NCI-H526 (cell line): ENCODE results near the gene MDM2.
"Not testable (repeated sequence)": the region's sequence is repeated elsewhere in the genome, so short reads cannot be mapped to it uniquely, and the experiment has no call there.

Experiments used
- DNase-seq, 2 experiments: peaks; one replicate each; lab custom pipeline; 2025; lab: John Stamatoyannopoulos, UW

Gene MDM2

DNA sequence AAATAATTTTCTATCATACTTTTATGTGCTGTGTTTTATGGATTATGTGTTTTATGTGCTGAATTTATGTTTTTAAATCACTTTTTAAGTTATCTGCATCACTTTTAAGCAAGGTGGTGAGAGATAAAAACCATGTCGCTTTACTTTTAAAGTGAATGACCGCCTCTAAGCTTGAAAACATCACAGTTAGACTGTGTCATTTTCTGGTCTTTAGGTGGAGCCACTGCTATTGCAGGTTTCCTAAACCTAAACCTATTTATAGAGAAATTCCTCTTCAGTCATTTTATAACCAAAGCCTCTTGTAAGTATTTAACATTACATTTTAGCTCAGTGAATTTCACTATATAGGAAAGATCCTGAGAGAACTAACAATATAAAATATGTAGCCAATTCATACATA lies 21.0 kb upstream of the MDM2 start:
- no peak for DNase-seq

DNA sequence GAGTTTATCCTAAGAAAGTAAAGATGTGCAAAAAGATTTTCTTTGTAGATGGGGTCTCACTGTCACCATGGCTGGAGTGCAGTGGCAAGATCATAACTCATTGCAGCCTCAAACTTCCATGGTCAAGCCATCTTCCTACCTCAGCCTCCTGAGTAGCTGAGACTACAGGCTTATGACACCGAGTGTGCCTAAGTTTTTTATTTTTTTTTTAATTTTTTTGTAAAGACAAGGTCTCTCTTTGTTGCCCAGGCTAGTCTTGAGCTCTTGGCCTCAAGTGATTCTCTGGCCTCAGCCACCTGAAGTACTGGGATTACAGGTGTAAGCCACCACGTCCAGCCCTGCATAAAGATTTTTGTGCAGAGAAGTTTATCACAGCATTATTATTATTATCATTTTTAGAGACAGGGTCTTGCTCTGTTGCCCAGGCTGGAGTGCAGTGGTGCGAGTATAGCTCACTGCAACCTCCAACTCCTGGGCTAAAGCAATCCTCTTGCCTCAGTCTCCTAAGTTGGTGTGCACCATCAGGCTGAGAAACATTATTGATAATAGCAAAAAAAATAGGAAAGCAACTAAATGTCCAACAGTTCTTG lies 19.3 kb upstream of the MDM2 start:
- DNase-seq = no peak

DNA sequence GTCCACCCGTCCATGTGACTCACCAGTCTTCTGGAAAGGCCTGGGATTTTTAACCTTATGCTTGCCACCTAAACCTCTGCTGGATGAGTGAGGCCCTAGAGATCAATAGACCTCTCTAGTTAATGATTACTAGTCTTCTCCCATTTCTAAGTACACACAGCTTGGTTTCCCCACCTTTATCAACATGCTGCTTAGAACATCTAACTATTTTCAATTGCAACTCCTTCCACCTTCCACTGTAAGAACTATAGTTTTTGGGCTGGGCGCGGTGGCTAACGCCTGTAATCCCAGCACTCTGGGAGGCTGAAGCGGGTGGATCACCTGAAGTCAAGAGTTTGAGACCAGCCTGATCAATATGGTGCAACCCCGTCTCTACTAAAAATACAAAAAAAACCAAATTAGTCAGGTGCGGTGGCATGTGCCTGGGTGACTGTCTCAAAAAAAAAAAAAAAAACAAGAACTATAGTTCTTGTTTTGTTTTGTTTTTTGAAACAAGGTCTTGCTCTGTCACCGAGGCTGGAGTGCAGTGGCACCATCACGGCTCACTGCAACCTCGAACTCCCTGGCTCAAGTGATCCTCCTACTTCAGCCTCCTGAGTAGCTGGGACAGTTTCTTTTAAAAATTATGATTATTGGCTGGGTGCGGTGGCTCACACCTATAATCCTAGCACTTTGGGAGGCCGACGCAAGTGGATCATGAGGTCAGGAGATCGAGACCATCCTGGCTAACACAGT lies 18.7 kb upstream of the MDM2 start:
- DNase-seq = no peak

DNA sequence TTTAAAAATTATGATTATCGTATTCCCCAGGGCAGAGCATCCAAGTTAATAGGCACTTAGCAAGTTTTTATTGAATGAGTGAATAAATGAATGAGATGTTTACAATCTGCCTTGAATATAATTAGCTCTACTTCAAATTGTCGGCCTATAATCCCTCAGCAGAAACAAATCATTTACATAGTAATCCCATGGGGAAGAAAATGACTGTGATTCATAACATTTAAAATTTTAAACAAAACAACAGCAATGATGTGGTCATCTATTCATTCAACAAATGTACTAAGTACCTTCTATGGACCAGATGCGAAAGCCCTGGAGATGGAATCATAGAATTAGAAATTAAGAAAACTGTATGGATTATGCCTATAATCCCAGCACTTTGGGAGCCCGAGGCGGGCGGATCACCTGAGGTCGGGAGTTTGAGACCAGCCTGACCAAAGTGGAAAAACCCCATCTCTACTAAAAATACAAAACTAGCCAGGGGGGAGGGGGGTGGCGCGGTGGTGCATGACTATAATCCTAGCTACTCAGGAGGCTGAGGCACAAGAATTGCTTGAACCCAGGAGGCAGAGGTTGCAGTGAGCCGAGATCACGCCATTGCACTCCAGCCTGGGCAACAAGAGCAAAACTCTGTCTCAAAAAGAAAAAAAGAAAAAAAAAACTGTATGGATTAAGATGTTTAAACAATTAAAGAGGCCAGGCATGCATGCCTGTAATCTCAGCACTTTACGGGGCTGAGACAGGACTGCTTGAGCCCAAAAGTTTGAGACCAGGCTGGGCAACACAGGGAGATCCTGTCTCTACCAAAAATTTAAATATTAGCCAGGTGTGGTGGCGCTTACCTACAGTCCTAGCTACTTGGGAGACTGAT lies 17.7 kb upstream of the MDM2 start:
- no peak for DNase-seq

DNA sequence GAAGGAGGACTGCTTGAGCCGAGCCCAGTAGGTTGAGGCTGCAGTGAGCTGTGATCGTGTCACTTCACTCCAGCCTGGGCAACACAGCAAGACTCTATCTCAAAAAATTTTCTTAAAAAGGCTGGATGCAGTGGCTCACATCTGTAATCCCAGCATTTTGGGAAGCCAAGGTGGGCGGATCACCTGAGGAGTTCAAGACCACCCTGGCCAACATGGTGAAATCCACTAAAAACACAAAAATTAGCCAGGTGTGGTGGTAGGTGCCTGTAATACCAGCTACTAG lies 17.1 kb upstream of the MDM2 start:
- DNase-seq = no peak

DNA sequence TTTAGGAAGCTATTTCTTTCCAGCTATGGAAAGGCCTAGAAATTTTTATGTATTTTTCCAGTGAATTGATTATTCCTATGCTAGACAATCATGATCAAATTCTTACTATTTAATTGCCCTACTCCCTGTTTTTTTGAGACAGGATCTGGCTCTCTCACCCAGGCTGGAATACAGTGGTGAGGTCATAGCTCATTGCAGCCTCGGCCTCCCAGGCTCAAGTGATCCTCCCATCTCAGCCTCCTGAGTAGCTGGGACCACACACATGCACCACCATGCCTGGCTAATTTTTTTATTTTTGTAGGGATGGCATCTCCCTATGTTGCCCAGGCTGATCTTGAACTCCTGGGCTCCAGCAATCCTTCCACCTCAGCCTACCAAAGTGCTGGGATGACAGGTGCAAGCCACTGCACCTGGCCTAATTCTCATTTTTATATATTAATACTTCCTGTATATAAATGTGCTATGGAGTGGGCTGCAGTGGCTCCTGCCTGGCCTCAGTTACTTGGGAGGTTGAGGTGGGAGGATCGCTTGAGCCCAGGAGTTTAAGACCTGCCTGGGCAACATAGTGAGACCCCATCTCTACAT lies 16.0 kb upstream of the MDM2 start:
- DNase-seq = no peak

DNA sequence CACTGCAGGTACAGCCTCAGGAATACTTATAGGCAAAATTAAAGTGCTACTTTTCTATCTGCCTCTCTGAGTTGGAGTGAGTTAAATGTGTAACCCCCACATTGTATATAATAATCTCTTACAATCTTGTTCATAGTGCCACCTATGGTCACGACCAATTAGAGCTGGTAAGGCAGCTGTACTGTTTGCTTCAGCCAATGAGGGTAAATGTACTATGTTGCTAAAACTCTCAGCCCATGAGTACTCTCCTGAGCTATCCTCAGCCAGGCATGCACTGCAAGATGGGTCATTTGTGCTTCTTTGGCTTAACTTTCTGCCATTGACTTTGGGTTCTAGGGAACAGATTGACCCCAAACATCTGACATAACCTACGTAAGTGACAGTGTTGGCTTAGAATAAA lies 15.0 kb upstream of the MDM2 start:
- DNase-seq = peak in 1 of 2 experiments; percentile 28

DNA sequence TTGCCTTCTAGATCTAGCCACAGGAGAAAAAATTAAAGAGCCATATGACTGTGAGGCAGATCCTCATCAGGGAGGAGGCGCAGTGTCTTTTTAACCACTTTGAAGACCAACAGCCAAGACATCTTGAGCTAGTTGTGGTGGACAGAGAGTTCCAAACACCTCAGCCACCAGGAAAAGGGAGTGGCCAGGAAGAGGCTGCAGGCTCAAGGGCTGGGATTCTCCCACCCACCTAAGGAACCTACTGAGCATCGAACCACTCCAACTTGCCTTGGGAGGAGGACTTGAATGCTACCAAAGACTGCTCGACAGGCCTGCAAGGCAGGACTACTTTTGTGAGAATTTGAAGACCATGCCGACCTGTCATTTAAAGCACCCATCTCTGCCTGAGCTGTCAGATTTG lies 14.5 kb upstream of the MDM2 start:
- no peak for DNase-seq

DNA sequence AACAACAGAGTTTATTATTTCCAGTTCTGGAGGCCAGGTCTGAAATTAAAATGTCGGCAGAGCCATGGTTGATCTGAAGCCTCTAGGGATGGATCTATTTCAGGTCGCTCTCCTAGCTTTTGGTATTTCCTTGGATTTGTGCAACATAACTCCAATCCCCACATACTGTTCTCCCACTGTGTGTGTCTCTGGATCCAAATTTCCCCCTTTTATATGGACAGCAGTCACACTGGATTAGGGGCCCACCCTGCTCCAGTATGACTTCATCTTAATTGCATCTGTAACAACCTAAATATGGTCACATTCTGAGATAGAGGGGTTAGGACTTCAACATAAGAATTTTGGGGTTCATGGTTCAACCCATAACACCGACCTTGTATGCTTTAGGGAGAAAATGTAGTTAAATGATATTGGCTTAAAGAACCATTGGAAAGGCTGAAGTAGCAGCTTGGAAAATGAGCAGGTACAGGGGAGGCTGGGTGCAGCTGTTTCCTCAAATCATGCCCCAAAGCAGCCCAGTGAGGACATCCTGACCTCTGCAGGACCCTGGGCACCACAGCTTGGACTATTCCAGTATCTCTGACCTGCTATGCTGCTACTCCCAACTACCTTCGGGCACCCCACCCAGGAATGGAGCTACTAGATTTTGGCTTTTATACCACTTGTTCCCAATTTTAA lies 13.9 kb upstream of the MDM2 start:
- DNase-seq = no peak

DNA sequence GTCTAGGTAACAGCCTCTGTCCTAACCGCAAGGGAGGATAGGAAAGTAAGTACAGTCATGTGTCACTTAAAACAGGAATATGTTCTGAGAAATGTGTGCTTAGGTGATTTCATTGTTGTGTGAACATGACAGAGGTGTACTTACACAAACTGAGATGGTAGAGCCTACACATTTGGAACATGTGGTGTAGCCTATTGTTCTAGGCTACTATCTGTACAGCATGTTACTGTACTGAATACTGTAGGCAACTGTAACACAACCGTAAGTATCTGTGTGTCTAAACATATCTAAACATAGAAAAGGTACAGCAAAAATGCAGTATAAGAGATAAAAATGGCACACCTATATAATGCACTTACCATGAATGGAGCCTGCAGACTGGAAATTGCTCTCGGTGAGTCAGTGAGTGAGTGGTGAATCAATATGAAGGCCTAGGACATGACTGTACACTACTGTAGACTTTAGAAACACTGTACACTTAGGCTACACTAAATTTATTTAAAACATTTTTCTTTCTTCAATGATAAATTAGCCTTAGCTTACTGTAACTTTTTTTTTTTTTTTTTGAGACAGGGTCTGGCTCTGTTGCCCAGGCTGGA lies 13.2 kb upstream of the MDM2 start:
- DNase-seq = no peak

DNA sequence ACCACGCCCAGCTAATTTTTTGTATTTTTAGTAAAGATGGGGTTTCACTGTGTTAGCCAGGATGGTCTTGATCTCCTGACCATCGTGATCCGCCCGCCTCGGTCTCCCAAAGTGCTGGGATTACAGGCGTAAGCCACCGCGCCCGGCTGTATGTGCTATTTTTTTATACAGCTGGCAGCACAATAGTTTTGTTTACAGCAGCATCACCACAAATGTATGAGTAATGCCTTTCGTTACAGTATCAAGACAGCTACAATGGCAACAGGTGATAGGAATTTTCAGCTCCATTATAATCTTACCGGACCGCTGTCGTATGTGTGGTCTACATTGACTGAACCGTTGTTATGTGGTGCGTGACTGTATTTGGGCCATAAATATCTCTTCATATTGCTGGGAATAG lies 11.6 kb upstream of the MDM2 start:
- DNase-seq = no peak

DNA sequence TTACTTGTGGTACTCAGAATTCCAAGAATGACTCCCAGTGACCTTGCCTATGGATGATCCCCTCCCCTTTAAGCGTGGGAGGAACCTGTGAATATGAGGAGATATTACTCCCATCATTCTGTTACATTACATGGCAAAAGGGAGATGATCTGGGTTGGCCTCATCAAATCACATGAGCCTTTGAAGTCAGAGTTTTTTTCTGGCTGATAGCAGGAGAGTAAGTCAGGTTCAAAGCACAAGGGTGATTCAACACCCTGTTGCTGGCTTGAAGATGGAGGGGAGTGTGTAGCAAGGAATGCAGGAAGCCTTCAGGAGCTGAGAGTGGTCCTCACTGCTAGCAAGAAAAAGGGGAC lies 9.1 kb upstream of the MDM2 start:
- no peak for DNase-seq

DNA sequence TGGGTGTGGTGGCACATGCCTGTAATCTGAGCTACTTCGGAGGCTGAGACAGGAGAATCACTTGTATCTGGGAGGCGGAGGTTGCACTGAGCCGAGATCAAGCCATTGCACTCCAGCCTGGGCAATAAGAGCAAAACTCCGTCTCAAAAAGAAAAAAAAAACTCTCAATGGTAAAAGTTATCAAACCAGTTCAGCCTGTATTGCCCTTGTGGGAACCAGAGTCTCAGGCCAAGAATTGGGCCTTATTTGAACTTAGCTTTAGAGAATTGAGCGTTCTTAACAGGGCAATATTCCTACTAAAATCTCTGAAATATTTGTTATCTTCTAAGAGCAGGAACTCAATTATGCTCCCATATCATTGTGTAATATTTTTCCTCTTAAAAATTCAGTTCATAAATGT lies 7.7 kb upstream of the MDM2 start:
- DNase-seq = no peak

DNA sequence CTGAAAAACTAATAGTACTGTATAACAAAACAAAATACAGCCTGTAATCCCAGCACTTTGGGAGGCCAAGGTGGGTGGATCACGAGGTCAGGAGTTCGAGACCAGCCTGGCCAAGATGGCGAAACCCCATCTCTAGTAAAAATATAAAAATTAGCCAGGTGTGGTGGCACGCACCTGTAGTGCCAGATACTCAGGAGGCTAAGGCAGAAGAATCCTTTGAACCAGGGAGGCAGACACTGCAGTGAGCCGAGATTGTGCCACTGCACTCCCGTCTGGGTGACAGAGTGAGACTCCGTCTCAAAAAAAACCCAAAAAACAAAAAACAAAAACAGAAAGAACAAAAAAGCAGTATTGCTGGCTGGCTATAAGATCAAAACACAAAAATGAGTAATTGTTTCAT lies 6.9 kb upstream of the MDM2 start:
- DNase-seq = not testable (repeated sequence)

DNA sequence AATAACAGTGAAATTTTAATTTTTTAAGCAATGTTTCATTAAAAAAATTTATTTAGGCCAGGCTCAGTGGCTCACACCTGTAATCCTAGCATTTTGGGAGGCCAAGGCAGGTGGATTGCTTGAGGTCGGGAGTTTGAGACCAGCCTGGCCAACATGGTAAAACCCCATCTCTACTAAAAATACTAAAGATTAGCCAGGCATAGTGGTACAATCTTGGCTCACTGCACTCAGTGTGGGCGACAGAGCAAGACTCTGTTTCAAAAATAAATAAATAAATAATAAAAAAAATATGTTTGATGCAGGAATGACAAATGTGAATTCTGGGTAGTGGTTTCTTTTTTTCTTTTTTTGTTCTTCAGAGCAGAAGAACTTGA lies 5.6 kb upstream of the MDM2 start:
- DNase-seq = not testable (repeated sequence)

DNA sequence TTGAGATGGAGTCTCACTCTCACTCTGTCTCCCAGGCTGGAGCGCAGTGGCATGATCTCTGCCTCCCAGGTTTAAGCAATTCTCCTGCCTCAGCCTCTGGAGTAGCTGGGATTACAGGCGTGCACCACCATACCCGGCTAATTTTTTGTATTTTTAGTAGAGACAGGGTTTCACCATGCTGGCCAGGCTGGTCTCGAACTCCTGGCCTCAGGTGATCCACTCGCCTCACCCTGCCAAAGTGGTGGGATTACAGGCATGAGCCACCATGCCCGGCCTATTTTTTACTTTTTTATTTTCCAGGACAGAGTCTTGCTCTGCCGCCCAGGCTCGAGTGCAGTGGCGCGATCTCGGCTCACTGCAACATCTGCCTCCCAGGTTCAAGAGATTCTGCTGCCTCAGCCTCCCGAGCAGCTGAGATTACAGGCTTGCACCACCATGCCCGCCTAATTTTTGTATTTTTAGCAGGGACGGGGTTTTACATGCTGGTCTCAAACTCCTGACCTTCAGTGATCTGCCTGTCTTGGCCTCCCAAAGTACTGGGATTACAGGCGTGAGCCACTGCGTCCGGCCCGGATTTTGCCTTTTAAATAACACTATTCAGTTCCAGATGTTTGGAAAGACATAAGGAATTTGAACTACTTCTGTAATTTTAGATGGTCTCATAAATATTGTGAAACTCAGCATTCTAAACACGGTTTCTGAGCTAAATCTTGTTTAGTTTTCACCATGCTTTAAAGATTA lies 4.9 kb upstream of the MDM2 start:
- not testable (repeated sequence) for DNase-seq

DNA sequence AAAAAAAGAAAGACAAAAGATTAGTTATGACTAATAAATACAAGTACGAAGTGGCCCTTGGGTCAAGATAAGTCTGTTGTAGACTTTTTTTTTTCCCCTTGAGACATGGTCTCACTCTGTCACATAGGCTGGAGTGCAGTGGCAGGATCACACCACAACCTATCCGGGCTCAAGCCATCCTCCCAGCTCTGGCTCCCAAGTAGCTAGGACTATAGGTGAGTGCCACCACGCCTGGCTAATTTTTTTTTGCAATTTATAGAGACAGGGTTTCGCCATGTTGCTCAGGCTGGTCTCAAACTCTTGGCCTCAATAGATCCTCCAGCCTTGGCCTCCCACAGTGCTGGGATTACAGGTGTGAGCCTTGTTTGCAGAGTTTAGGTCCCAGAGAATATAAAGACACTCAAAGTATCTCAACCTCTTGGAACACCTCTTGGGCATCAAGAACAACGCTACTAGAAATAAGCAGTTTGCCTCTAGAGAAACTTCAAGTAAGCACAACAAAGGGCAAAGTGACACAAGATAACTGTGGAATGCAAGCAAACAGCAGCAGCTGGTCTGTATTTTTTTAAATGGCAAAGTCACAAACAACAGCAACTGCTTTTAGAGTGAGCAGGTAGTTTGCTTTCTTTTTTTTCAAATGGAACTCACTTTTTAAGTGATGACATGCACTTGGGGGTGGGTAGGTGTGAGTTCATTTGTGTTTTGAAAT lies 3.9 kb upstream of the MDM2 start:
- DNase-seq = no peak

DNA sequence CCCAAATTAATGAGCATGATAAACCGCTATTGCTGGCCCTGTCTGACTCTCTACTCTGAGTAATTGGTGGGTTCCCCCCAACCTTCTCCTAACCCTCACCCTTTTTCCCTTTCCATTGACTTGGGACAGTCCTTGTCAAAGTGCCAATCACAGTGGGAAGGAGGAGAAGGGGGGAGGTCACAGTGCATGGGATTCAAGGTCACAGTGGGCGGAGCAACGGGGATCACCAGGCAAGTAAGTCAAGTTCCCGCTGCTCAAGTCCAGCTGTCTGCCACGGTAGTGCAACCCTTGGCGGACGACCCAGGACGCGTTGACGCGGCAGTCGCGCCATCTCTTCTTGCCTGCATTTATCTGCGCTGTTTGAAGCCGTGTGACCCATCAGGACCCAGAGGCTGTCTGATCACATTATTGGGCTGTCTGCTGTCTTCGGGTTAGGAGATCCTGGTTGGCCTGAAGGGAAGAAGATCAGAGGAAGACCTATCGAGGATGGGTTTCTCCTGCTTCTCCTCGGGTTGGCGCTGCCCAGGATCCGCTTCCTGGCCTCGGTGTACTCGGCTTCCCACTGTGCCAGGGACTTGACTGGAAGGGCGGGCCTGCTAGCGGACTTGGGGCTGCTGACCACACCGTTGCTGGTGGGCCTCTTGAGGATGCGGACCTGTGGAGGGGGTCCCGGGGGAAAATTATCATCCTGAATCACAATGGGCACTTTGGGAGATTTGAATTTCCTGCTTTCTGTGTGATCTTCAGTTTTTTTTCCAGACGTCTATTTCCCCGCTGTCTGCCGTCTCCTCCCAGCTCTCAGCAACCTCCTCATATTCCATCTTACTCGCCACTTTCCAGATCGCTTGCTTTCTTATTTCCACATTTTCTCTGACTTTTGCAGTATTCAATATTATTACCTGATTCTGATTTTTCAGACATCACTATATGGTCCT lies 3.1 kb upstream of the MDM2 start:
- no peak for DNase-seq

DNA sequence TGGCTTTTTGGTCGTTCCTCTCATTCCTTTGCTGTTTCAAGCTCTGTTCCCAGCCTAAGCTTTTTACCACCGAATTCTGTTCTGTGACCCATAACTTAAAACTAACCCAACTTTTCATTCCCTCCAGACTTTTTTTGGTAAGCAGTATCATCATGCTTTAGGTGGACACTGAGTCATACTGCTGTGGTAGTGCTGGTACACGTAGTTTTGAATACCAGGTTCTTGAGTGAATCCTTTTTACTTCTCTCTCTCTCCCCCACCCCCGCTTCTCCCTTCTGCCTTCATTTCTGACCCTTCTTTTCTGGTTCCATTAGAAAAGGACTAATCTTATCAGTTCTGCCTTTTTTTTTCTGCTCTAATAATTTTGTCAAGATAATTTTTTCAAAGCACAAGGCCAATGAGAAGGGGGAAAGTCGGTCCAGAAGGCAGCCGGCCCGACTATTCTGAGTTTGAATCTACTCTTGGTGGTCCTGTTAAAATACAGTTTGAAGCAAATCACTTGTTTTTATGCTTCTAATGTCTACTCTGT lies 2.3 kb upstream of the MDM2 start:
- DNase-seq = no peak
